ENCODE data around the gene CERS5. TPM values are rescaled to one million over a fixed set of nuclear protein-coding genes. Genes with fewer than 3 reads are reported as not detected.

The CERS5 gene
- total RNA-seq, 1 donor from 2014 or later: 37.7 TPM

DNA sequence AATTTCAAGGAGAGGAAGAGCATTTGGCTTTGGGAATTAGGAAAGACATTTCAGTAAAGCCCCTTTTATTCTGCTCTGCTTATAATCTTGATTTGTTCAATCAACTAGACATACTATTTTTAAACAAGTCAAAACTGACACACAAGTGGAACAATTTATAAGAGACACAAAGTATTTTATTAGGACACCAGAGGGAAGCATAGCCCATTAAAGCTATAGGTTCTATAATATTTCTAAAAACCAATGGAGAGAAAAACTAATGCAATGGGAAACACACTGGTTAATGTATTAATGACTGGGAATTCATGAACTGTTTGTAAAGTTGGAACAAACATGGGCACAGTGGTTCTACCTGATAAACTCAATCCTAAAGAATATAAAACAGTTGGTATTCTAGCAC lies 15.3 kb upstream of the CERS5 start:
- intact Hi-C loops (cut with DNase I): no loop called here
- DNase-seq: no peak

DNA sequence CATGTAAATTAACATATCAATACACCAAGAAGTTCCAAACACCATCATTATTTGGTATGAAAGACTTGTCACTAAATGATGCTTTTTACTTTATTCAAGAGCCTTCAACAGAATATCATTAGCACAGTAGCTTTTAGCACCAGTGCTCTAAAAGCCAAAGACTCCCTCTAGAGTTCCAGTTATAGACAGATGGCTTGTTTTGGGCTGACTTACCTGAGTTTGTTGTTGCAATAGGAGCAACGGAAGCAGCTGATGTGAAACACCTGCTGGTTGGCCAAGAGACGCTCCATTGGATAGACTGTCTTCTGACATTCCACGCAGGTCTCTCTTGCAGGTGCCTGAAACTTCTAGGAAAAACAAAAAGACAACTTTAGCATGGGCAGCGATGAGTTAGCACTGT lies 14.5 kb upstream of the CERS5 start:
- Histone ChIP-seq H3K36me3 (peaks cover 58% of the 10 kb centered on the region), H3K9me3 (no peaks in the 10 kb centered on the region), H3K4me1 (peaks cover 17% of the 10 kb centered on the region), H3K4me3 (no peak overlapping the region), H3K27ac (no peak overlapping the region), H3K27me3 (ENCODE audit: low read depth) (no peaks in the 10 kb centered on the region)
- TF ChIP-seq, protein P1, sequence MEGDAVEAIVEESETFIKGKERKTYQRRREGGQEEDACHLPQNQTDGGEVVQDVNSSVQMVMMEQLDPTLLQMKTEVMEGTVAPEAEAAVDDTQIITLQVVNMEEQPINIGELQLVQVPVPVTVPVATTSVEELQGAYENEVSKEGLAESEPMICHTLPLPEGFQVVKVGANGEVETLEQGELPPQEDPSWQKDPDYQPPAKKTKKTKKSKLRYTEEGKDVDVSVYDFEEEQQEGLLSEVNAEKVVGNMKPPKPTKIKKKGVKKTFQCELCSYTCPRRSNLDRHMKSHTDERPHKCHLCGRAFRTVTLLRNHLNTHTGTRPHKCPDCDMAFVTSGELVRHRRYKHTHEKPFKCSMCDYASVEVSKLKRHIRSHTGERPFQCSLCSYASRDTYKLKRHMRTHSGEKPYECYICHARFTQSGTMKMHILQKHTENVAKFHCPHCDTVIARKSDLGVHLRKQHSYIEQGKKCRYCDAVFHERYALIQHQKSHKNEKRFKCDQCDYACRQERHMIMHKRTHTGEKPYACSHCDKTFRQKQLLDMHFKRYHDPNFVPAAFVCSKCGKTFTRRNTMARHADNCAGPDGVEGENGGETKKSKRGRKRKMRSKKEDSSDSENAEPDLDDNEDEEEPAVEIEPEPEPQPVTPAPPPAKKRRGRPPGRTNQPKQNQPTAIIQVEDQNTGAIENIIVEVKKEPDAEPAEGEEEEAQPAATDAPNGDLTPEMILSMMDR (IDR thresholded peaks at IDR 0.05): no peak
- ATAC-seq: no peak
- intact Hi-C loops (cut with DNase I): no loop called here
- DNase-seq: no peak

More for the DNA sequence above, 15.3 kb upstream of the CERS5 start:
- Histone ChIP-seq H3K9me3 (no peaks in the 10 kb centered on the region), H3K27ac (no peak overlapping the region), H3K4me1 (peaks cover 24% of the 10 kb centered on the region), H3K4me3 (no peak overlapping the region), H3K27me3 (ENCODE audit: low read depth) (no peaks in the 10 kb centered on the region), H3K36me3 (peaks cover 50% of the 10 kb centered on the region)
- TF ChIP-seq, protein P1 (IDR thresholded peaks at IDR 0.05): no peak
- ATAC-seq: no peak

GRCh38 chr12:50175716-50176026 lies 8.5 kb upstream of the CERS5 start:
- H3K4me3 ChIP-seq: no peak overlapping the region
- DNase-seq (no peak), ATAC-seq (no peak)
- no peaks in the 10 kb centered on the region for H3K27me3 ChIP-seq (ENCODE audit: low read depth)
- TF ChIP-seq, protein P1 (IDR thresholded peaks at IDR 0.05): no peak
- H3K36me3 ChIP-seq: peaks cover 50% of the 10 kb centered on the region
- no peak overlapping the region for H3K27ac ChIP-seq
- no peaks in the 10 kb centered on the region for H3K4me1 ChIP-seq
- no peaks in the 10 kb centered on the region for H3K9me3 ChIP-seq
- intact Hi-C loops (cut with DNase I): no loop called here

DNA sequence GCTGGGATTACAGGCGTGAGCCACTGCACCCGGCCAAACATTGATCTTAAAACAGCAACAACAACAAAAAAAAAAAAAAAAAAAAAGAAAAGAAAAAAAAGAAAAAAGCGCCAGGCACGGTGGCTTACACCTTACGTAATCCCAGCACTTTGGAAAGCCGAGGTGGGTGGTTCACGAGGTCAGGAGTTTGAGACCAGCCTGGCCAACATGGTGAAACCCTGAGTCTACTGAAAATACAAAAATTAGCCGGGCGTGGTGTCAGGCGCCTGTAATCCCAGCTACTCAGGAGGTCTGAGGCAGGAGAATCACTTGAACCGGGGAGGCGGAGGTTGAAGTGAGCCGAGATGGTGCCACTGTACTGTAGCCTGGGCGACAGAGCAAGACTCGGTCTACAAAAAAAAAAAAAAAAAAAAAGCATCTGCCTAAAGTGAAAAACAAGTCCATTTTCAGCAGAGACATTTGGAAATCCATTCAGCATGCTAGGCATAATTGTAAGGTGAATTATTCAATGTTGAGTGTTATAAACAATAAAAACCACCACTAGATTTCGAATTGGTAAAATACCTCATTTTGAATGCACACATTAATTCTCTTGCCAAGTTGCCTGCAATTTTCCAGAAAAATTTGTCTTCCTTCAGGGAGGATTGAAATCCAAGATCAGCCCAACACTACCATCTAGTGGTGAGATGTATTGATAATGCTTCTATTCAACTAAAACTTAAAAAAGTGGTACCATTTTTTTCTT lies 8.0 kb upstream of the CERS5 start:
- TF ChIP-seq, protein P1 (IDR thresholded peaks at IDR 0.05): peak; percentile 72
- Histone ChIP-seq H3K4me3 (no peak overlapping the region), H3K4me1 (no peaks in the 10 kb centered on the region), H3K27ac (no peak overlapping the region), H3K36me3 (peaks cover 45% of the 10 kb centered on the region), H3K27me3 (ENCODE audit: low read depth) (no peaks in the 10 kb centered on the region), H3K9me3 (no peaks in the 10 kb centered on the region)
- intact Hi-C loops (cut with DNase I): no loop called here
- ATAC-seq (peak; percentile 53 to 59), DNase-seq (no peak)

DNA sequence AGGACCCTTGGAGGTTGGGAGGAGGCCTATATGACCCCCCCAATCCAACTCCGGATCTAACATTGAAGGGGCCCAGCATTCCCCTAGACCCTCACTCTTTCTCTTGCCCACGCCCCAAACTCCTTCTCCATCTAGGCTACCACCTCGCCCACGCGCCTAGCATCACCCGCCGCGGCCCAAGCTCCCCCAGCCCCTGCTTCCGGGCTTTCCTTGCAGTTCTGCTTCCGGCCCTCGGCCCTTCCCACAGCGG lies 445 bp downstream of the CERS5 start:
- no peaks in the 10 kb centered on the region for H3K9me3 ChIP-seq
- TF ChIP-seq, protein P1 (IDR thresholded peaks at IDR 0.05): no peak

More for the DNA sequence above, 445 bp downstream of the CERS5 start:
- no peaks in the 10 kb centered on the region for H3K27me3 ChIP-seq (ENCODE audit: low read depth)
- peaks cover 22% of the 10 kb centered on the region for H3K4me1 ChIP-seq
- no peaks in the 10 kb centered on the region for H3K36me3 ChIP-seq
- peak overlapping the region; percentile 92 for H3K27ac ChIP-seq
- peak; percentile 45 to 53 for ATAC-seq
- H3K4me3 ChIP-seq: peak overlapping the region; percentile 90
- intact Hi-C loops (cut with DNase I): no loop called here
- DNase-seq: peak; percentile 75
